MM.1S (cell line): ENCODE measurements around the gene VWC2.

Experiments used
- DNase-seq: peaks from one replicate; pipeline ENCODE4 v3.0.0-alpha.2; 2015
- H2AFZ ChIP-seq: fragments of 300-600 bp; sonication (generic); 2 replicates; pipeline ENCODE4 v1.6.0; 2016; ENCODE audit warnings: antibody characterized with exemption, low read length
- H3F3A ChIP-seq: fragments of 300-600 bp; sonication (generic); 2 replicates; pipeline ENCODE4 v1.6.1; 2016; ENCODE audit warnings: mild to moderate bottlenecking, antibody characterized with exemption, low read length, moderate library complexity, mixed read lengths; ENCODE audit not compliant: insufficient read depth
- H3K27ac ChIP-seq: fragments of 300-600 bp; sonication (generic); 2 replicates; pipeline ENCODE4 v1.5.1; 2016; ENCODE audit warnings: mild to moderate bottlenecking, low read length
- H3K27me3 ChIP-seq: fragments of 300-600 bp; sonication (generic); replicated peaks from 2 replicates; pipeline ENCODE4 v1.6.0; 2016; ENCODE audit warnings: low read length; ENCODE audit not compliant: insufficient read depth
- H3K36me3 ChIP-seq: fragments of 300-600 bp; sonication (generic); replicated peaks from 2 replicates; pipeline ENCODE4 v1.6.1; 2016; ENCODE audit warnings: mild to moderate bottlenecking, low read length, mixed read lengths; ENCODE audit not compliant: insufficient read depth
- H3K4me1 ChIP-seq: fragments of 300-600 bp; sonication (generic); 2 replicates; pipeline ENCODE4 v1.6.1; 2016; ENCODE audit warnings: low read length, mixed read lengths
- H3K4me2 ChIP-seq: fragments of 300-600 bp; sonication (generic); 2 replicates; pipeline ENCODE4 v1.6.0; 2016; ENCODE audit warnings: low read depth, low read length
- H3K4me3 ChIP-seq: fragments of 300-600 bp; sonication (generic); 2 replicates; pipeline ENCODE4 v1.5.1; 2016; ENCODE audit warnings: low read length, mixed read lengths
- H3K79me2 ChIP-seq: fragments of 300-600 bp; sonication (generic); 2 replicates; pipeline ENCODE4 v1.6.1; 2016; ENCODE audit warnings: mixed run types, low read length, mixed read lengths
- H3K9ac ChIP-seq: fragments of 300-600 bp; sonication (generic); 2 replicates; pipeline ENCODE4 v1.6.1; 2016; ENCODE audit warnings: low read length, mixed read lengths
- H3K9me2 ChIP-seq: fragments of 300-600 bp; sonication (generic); replicated peaks from 2 replicates; pipeline ENCODE4 v1.6.1; 2016; ENCODE audit warnings: mild to moderate bottlenecking, low read length, mixed read lengths; ENCODE audit not compliant: insufficient read depth
- H3K9me3 ChIP-seq: fragments of 300-600 bp; sonication (generic); replicated peaks from 2 replicates; pipeline ENCODE4 v1.6.1; 2016; ENCODE audit warnings: mild to moderate bottlenecking, low read length, mixed read lengths; ENCODE audit not compliant: insufficient read depth
- H4K20me1 ChIP-seq: fragments of 300-600 bp; sonication (generic); 2 replicates; pipeline ENCODE4 v1.6.1; 2016; ENCODE audit warnings: mild to moderate bottlenecking, low read length, moderate library complexity, mixed read lengths; ENCODE audit not compliant: insufficient read depth
- EZH2 ChIP-seq: fragments of 300-600 bp; sonication (generic); optimal IDR thresholded peaks from 2 replicates; pipeline ENCODE3; 2017; ENCODE audit warnings: low read depth, mild to moderate bottlenecking, antibody characterized with exemption, low read length, mixed read lengths
- EZH2phosphoT487 ChIP-seq: fragments of 300-600 bp; sonication (generic); IDR thresholded peaks from 2 replicates; pipeline ENCODE4 v1.6.1; 2018; ENCODE audit warnings: antibody characterized with exemption, low read length
- TF ChIP-seq, protein P1 (sequence below): fragments of 300-600 bp; sonication (generic); IDR thresholded peaks from 2 replicates; pipeline ENCODE4 v1.5.1; 2016; ENCODE audit warnings: antibody characterized with exemption, low read length, mixed read lengths

VWC2 gene

DNA sequence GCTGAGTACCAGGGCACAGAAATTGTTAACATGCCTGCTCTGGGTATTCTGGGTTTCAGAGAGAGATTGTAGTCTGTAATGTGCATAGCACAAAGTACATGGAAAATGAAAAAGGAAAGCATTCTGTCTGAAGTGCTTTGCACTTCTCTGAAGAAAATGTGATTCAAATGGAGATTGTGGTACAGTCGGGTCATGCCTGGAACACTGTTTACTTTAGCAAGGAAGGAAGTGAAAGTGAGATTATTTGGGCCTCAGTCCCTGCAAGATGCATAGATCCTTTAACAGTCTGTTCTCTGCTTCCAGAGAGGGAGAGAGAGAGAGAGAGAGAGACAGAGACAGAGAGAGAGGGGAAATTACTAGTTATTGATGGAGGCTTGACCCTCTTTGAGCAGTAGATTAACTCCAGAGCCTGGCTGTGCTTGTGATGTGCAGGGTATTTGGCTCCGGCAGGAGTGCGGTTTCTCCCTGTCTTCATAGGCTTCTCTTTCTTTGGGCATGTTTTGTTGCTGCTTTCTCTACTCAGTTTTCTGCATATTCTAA, 5.4 kb downstream of the VWC2 start:
- Histone ChIP-seq H3K9me2 (no peaks in the 10 kb centered on the region), H3K27me3 (no peaks in the 10 kb centered on the region), H4K20me1 (no peaks in the 10 kb centered on the region), H3K79me2 (no peaks in the 10 kb centered on the region), H3K9ac (no peak overlapping the region), H3K4me3 (no peak overlapping the region), H3F3A (no peaks in the 10 kb centered on the region), H3K4me2 (no peak overlapping the region), H2AFZ (no peak overlapping the region), H3K9me3 (no peaks in the 10 kb centered on the region), H3K4me1 (no peaks in the 10 kb centered on the region), H3K27ac (no peak overlapping the region), H3K36me3 (no peaks in the 10 kb centered on the region)
- no peak for TF ChIP-seq EZH2phosphoT487
- no peak for TF ChIP-seq EZH2
- TF ChIP-seq, protein P1, sequence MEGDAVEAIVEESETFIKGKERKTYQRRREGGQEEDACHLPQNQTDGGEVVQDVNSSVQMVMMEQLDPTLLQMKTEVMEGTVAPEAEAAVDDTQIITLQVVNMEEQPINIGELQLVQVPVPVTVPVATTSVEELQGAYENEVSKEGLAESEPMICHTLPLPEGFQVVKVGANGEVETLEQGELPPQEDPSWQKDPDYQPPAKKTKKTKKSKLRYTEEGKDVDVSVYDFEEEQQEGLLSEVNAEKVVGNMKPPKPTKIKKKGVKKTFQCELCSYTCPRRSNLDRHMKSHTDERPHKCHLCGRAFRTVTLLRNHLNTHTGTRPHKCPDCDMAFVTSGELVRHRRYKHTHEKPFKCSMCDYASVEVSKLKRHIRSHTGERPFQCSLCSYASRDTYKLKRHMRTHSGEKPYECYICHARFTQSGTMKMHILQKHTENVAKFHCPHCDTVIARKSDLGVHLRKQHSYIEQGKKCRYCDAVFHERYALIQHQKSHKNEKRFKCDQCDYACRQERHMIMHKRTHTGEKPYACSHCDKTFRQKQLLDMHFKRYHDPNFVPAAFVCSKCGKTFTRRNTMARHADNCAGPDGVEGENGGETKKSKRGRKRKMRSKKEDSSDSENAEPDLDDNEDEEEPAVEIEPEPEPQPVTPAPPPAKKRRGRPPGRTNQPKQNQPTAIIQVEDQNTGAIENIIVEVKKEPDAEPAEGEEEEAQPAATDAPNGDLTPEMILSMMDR, result no peak
- DNase-seq, result no peak

DNA sequence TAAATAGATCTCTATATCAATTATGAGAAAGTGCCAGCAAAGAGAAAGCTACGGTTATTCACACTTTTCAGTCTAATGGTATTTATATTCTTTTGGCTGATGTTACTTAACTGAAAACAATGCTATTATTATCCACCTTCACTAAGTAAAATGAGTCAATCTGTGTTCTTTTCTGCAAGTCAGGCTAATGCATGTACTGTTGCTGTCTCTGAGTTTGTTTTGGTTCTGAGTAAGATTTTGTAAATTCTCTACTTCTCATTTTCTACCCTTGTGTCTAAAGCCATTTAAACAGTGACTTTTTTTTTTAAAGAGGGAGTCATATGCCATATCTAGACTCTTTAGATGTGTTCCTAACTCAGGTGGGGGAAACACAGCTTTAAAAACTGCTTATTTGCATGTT, 7.5 kb downstream of the VWC2 start:
- Histone ChIP-seq H3K9me3 (no peaks in the 10 kb centered on the region), H3K36me3 (no peaks in the 10 kb centered on the region), H3K9ac (no peak overlapping the region), H2AFZ (no peak overlapping the region), H3K79me2 (no peaks in the 10 kb centered on the region), H3F3A (no peaks in the 10 kb centered on the region), H3K4me3 (no peak overlapping the region), H3K4me1 (no peaks in the 10 kb centered on the region), H3K4me2 (no peak overlapping the region), H3K9me2 (no peaks in the 10 kb centered on the region), H4K20me1 (no peaks in the 10 kb centered on the region), H3K27me3 (no peaks in the 10 kb centered on the region), H3K27ac (no peak overlapping the region)
- no peak for TF ChIP-seq EZH2
- TF ChIP-seq EZH2phosphoT487, result no peak
- TF ChIP-seq, protein P1, result no peak
- no peak for DNase-seq

DNA sequence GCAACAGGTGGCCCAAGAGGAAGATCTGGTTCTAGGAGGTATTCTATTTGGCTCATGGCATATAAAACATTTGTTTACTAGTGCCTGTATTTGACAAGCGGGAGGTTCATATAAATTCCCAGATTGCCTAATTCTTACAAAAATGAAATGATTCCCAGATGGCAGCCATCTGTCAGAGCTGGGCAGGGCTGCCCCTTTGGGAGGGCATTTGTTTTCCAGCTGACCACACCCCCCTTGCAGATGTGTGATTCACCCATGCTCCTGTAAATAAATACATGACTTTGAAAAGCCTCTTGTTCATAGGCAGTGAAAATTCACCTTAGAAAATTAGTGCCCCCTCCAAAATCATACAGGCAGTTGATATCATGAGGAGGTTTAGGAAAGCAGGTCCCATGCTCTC, 8.6 kb downstream of the VWC2 start:
- DNase-seq, result no peak
- no peaks in the 10 kb centered on the region for H3F3A ChIP-seq
- no peaks in the 10 kb centered on the region for H3K27me3 ChIP-seq
- H3K9ac ChIP-seq, result no peak overlapping the region
- no peaks in the 10 kb centered on the region for H3K9me2 ChIP-seq
- no peaks in the 10 kb centered on the region for H3K36me3 ChIP-seq
- no peaks in the 10 kb centered on the region for H3K4me1 ChIP-seq
- no peaks in the 10 kb centered on the region for H3K79me2 ChIP-seq
- no peak overlapping the region for H2AFZ ChIP-seq
- H3K4me3 ChIP-seq, result no peak overlapping the region
- H3K4me2 ChIP-seq, result no peak overlapping the region
- TF ChIP-seq EZH2 (no peak), EZH2phosphoT487 (no peak)
- TF ChIP-seq, protein P1, result no peak
- H3K27ac ChIP-seq, result no peak overlapping the region
- no peaks in the 10 kb centered on the region for H4K20me1 ChIP-seq
- no peaks in the 10 kb centered on the region for H3K9me3 ChIP-seq
